ENCODE data around the gene PDE4B.

- TF ChIP-seq CTCF (IDR thresholded peaks at IDR 0.05; ENCODE audit: low read depth, low read length) (no peak), EZH2phosphoT487 (IDR thresholded peaks at IDR 0.05; ENCODE audit: low read depth) (no peak)
Measured at GRCh38 chr1:65793359-65793732, 651 bp downstream of the PDE4B start.
